ENCODE results near the gene PDCD2L.

DNA sequence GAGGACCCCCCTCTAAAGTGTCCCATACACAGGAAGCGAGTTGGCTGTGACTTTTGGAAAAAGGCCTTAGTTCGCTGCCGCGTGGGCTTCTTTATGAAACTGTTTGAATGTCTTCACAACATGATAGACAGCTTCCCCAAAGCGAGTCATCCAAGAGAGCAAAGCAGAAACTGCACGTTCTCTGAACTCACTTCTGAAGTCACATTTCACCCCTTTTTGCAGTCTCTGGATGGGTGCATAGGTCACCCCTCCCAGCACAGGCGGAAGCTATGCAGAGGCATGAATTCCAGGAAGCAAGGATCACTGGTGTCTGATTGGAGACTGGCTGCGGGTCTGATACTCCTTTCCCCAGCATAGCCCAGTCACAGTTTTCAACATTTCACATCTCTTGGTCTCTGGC, 28.6 kb upstream of the PDCD2L start:
- TF ChIP-seq, protein P1, sequence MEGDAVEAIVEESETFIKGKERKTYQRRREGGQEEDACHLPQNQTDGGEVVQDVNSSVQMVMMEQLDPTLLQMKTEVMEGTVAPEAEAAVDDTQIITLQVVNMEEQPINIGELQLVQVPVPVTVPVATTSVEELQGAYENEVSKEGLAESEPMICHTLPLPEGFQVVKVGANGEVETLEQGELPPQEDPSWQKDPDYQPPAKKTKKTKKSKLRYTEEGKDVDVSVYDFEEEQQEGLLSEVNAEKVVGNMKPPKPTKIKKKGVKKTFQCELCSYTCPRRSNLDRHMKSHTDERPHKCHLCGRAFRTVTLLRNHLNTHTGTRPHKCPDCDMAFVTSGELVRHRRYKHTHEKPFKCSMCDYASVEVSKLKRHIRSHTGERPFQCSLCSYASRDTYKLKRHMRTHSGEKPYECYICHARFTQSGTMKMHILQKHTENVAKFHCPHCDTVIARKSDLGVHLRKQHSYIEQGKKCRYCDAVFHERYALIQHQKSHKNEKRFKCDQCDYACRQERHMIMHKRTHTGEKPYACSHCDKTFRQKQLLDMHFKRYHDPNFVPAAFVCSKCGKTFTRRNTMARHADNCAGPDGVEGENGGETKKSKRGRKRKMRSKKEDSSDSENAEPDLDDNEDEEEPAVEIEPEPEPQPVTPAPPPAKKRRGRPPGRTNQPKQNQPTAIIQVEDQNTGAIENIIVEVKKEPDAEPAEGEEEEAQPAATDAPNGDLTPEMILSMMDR (conservative IDR thresholded peaks at IDR 0.05): no peak
- no peak for TF ChIP-seq EZH2 (IDR thresholded peaks at IDR 0.05; ENCODE audit: low read depth)
